HG02759 (cell line): ENCODE data around the gene LMNTD1.
"Not testable (repeated sequence)": the region's sequence is repeated elsewhere in the genome, so short reads cannot be mapped to it uniquely, and the experiment has no call there.

Source experiments
- ATAC-seq: cut with Tn5 transposase; IDR thresholded peaks from one replicate; pipeline ENCODE4 v1.9.1; 2021; ENCODE audit warnings: mild to moderate bottlenecking, moderate library complexity; ENCODE audit not compliant: unreplicated experiment

LMNTD1 gene

DNA sequence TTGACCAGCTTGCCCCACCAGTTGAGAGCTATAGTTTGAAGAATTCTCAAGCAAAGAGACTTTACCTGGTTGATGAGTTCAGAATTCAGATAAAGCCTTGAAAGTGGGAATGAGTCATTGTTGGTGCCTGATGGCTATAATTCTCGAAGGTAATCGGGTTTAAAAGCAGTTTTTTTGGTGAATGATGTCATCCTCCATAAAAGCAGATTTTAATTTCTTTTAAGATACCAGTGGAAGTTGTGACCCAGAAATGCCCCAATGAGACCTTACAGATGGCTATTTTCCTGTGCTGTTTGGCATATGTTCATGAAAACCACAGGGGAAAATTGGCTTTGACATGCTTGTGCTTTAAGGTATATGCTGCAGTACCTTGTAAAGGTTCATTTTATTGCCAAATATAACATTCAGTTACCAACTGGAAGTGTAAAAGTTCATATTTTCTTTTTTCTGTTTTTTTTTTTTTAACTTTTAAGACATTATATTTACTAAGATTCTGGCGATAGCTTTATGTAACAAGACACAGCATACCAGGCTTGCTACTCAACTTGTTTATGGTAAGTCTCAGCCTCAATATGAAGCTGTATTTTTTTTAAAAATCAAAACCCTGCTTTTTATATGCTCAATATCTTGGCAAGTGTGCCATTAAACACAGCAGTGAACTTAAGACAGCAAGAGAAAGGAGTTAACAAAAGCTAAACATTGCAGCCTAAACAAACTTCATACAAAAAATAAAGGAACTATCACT is 119.3 kb downstream of the LMNTD1 start:
- no peak for ATAC-seq

GRCh38 chr12:25433024-25433423 is 120.1 kb downstream of the LMNTD1 start:
- no peak for ATAC-seq

DNA sequence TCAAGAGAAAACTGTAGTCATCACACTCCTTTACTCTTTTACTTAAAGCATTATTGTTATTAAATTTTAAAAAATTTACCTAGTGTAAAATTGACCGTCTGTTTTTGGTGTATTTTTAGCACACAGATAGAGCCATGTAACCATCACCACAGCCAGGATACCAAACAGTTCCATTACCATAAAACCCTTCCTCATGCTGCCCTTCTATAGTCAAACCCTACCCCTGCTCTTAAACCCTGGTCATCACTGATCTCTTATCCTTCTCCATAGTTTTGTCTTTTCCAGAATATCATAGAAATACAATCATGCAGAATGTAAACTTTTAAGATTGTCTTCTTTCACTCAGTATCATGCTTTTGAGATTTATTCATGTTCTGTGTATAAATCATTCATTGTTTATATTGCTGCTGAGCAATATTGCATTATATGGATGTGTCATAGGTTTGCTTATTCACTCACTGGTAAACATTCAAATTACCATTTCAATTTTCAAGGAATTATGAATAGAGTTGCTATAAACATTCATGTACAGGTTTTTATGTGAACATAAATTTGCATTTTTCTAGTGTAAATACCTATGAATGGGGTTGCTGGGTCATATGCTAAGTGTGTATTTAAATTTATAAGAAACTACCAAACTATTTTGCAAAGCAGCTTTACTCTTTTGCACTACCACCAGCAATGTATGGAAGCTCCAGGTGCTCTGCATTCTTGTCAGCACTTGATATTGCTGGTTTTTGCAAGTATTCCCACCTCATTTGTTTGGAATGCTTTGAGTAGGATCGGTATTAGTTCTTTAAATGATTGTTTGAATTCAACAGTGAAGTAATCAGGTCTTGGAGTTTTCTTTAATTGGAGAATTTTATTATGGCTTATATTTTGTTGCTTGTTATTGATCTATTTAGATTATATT is 125.5 kb downstream of the LMNTD1 start:
- no peak for ATAC-seq

- not testable (repeated sequence) for ATAC-seq
Observed at GRCh38 chr12:25426821-25427220, 126.3 kb downstream of the LMNTD1 start.
